ENCODE results near the gene FETUB. TPM values are rescaled to one million over a fixed set of nuclear protein-coding genes. Genes with fewer than 3 reads are reported as not detected.

Gene FETUB
- total RNA-seq, 1 experiment from 2014 or later = not detected

- Histone ChIP-seq H3K27ac (ENCODE audit: low read length) (no peak overlapping the region), H3K9me3 (ENCODE audit: low read length) (no peaks in the 10 kb centered on the region), H3K27me3 (ENCODE audit: low read length) (no peaks in the 10 kb centered on the region), H2AFZ (ENCODE audit: low read length) (no peak overlapping the region), H4K20me1 (ENCODE audit: low read length) (no peaks in the 10 kb centered on the region), H3K9me2 (replicated peaks; ENCODE audit: low read length) (no peaks in the 10 kb centered on the region), H3F3A (ENCODE audit: low read length, unreplicated experiment) (no peaks in the 10 kb centered on the region), H3K4me2 (ENCODE audit: low read length) (no peak overlapping the region), H3K79me2 (ENCODE audit: low read length) (no peaks in the 10 kb centered on the region), H3K4me1 (ENCODE audit: insufficient read depth, low read length) (peaks cover 1% of the 10 kb centered on the region), H3K36me3 (ENCODE audit: low read depth, low read length) (no peaks in the 10 kb centered on the region), H3K4me3 (ENCODE audit: low read length) (no peak overlapping the region), H3K9ac (ENCODE audit: low read length) (no peak overlapping the region)
- ATAC-seq = no peak
- intact Hi-C loops (cut with micrococcal nuclease) = no loop called here
- TF ChIP-seq EZH2 (IDR thresholded peaks at IDR 0.05; ENCODE audit: low read length, unreplicated experiment) (no peak), EZH2phosphoT487 (IDR thresholded peaks at IDR 0.05; ENCODE audit: borderline replicate concordance, low read length) (no peak)
- TF ChIP-seq, protein P1, sequence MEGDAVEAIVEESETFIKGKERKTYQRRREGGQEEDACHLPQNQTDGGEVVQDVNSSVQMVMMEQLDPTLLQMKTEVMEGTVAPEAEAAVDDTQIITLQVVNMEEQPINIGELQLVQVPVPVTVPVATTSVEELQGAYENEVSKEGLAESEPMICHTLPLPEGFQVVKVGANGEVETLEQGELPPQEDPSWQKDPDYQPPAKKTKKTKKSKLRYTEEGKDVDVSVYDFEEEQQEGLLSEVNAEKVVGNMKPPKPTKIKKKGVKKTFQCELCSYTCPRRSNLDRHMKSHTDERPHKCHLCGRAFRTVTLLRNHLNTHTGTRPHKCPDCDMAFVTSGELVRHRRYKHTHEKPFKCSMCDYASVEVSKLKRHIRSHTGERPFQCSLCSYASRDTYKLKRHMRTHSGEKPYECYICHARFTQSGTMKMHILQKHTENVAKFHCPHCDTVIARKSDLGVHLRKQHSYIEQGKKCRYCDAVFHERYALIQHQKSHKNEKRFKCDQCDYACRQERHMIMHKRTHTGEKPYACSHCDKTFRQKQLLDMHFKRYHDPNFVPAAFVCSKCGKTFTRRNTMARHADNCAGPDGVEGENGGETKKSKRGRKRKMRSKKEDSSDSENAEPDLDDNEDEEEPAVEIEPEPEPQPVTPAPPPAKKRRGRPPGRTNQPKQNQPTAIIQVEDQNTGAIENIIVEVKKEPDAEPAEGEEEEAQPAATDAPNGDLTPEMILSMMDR (conservative IDR thresholded peaks at IDR 0.05; ENCODE audit: low read depth, low read length) = no peak
- ChIA-PET POLR2A (ENCODE audit: unreplicated experiment) (no interaction called here), CTCF (no interaction called here)
- BruUV-seq (replicated peaks) = no TSS peak
- DNase-seq = no peak
Measured at GRCh38 chr3:186600896-186601295, 39.3 kb upstream of the FETUB start.

DNA sequence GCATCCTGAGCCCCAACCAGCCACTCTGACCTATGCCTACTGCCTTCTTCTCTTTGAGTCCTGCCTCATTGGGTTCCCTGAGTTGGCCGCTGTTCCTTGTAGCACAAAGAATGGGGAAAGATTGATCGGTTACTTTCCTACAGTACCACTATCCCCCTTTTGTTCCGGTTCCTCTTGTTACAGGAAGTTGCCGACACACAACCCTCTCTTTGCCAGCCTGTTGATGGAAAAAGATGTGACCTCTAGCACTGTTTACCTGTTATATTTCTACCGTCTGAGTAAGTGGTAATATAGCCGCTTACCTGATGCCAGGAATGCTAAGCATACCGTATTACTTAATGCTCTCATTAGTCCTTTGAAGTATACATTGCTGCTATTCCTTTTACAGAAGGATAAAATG, 37.0 kb upstream of the FETUB start:
- no TSS peak for BruUV-seq (replicated peaks)
- Histone ChIP-seq H3K4me2 (ENCODE audit: low read length) (no peak overlapping the region), H3K9me3 (ENCODE audit: low read length) (no peaks in the 10 kb centered on the region), H3K36me3 (ENCODE audit: low read depth, low read length) (no peaks in the 10 kb centered on the region), H3K4me1 (ENCODE audit: insufficient read depth, low read length) (peaks cover 8% of the 10 kb centered on the region), H3K9ac (ENCODE audit: low read length) (no peak overlapping the region), H3K27ac (ENCODE audit: low read length) (no peak overlapping the region), H3K9me2 (replicated peaks; ENCODE audit: low read length) (no peaks in the 10 kb centered on the region), H2AFZ (ENCODE audit: low read length) (no peak overlapping the region), H3K27me3 (ENCODE audit: low read length) (no peaks in the 10 kb centered on the region), H4K20me1 (ENCODE audit: low read length) (no peaks in the 10 kb centered on the region), H3F3A (ENCODE audit: low read length, unreplicated experiment) (no peaks in the 10 kb centered on the region), H3K79me2 (ENCODE audit: low read length) (no peaks in the 10 kb centered on the region), H3K4me3 (ENCODE audit: low read length) (no peak overlapping the region)
- ChIA-PET POLR2A (ENCODE audit: unreplicated experiment) (no interaction called here), CTCF (no interaction called here)
- DNase-seq = no peak
- TF ChIP-seq, protein P1 (conservative IDR thresholded peaks at IDR 0.05; ENCODE audit: low read depth, low read length) = no peak
- TF ChIP-seq EZH2phosphoT487 (IDR thresholded peaks at IDR 0.05; ENCODE audit: borderline replicate concordance, low read length) (no peak), EZH2 (IDR thresholded peaks at IDR 0.05; ENCODE audit: low read length, unreplicated experiment) (no peak)
- ATAC-seq = no peak
- intact Hi-C loops (cut with micrococcal nuclease) = no loop called here

GRCh38 chr3:186605078-186605477, 35.1 kb upstream of the FETUB start:
- no peak for ATAC-seq
- no peaks in the 10 kb centered on the region for H3F3A ChIP-seq (ENCODE audit: low read length, unreplicated experiment)
- peaks cover 8% of the 10 kb centered on the region for H3K4me1 ChIP-seq (ENCODE audit: insufficient read depth, low read length)
- no peaks in the 10 kb centered on the region for H3K9me2 ChIP-seq (replicated peaks; ENCODE audit: low read length)
- ChIA-PET CTCF (no interaction called here), POLR2A (ENCODE audit: unreplicated experiment) (no interaction called here)
- intact Hi-C loops (cut with micrococcal nuclease) = no loop called here
- H2AFZ ChIP-seq (ENCODE audit: low read length) = no peak overlapping the region
- H3K79me2 ChIP-seq (ENCODE audit: low read length) = no peaks in the 10 kb centered on the region
- TF ChIP-seq EZH2phosphoT487 (IDR thresholded peaks at IDR 0.05; ENCODE audit: borderline replicate concordance, low read length) = no peak
- BruUV-seq (replicated peaks) = no TSS peak
- H3K9me3 ChIP-seq (ENCODE audit: low read length) = no peaks in the 10 kb centered on the region
- no peak overlapping the region for H3K4me2 ChIP-seq (ENCODE audit: low read length)
- no peaks in the 10 kb centered on the region for H4K20me1 ChIP-seq (ENCODE audit: low read length)
- no peak overlapping the region for H3K4me3 ChIP-seq (ENCODE audit: low read length)
- no peak for DNase-seq
- no peak overlapping the region for H3K27ac ChIP-seq (ENCODE audit: low read length)
- H3K9ac ChIP-seq (ENCODE audit: low read length) = no peak overlapping the region
- no peaks in the 10 kb centered on the region for H3K27me3 ChIP-seq (ENCODE audit: low read length)
- H3K36me3 ChIP-seq (ENCODE audit: low read depth, low read length) = no peaks in the 10 kb centered on the region

Measured in PC-3 (cell line).